Measurements from ENCODE around the gene SLC24A4. TPM values are rescaled to one million over a fixed set of nuclear protein-coding genes. Genes with fewer than 3 reads are reported as not detected.

Gene SLC24A4
- total RNA-seq, 1 donor from 2014 or later = 0.34 TPM

GRCh38 chr14:92277031-92277430, 45.9 kb upstream of the SLC24A4 start:
- Mint-ChIP-seq H3K36me3 (ENCODE audit: unreplicated experiment) (no peaks in the 10 kb centered on the region), H3K9me3 (ENCODE audit: unreplicated experiment) (peaks cover 9% of the 10 kb centered on the region), H3K27me3 (ENCODE audit: unreplicated experiment) (peaks cover 8% of the 10 kb centered on the region), H3K4me3 (ENCODE audit: unreplicated experiment) (no peak overlapping the region), H3K4me1 (ENCODE audit: low read depth, unreplicated experiment) (peaks cover 2% of the 10 kb centered on the region), H3K27ac (ENCODE audit: unreplicated experiment) (peak overlapping the region; percentile 28)
- DNase-seq = no peak
- TF ChIP-seq, protein P1, sequence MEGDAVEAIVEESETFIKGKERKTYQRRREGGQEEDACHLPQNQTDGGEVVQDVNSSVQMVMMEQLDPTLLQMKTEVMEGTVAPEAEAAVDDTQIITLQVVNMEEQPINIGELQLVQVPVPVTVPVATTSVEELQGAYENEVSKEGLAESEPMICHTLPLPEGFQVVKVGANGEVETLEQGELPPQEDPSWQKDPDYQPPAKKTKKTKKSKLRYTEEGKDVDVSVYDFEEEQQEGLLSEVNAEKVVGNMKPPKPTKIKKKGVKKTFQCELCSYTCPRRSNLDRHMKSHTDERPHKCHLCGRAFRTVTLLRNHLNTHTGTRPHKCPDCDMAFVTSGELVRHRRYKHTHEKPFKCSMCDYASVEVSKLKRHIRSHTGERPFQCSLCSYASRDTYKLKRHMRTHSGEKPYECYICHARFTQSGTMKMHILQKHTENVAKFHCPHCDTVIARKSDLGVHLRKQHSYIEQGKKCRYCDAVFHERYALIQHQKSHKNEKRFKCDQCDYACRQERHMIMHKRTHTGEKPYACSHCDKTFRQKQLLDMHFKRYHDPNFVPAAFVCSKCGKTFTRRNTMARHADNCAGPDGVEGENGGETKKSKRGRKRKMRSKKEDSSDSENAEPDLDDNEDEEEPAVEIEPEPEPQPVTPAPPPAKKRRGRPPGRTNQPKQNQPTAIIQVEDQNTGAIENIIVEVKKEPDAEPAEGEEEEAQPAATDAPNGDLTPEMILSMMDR (IDR thresholded peaks at IDR 0.05; ENCODE audit: partially characterized antibody, unreplicated experiment) = no peak

DNA sequence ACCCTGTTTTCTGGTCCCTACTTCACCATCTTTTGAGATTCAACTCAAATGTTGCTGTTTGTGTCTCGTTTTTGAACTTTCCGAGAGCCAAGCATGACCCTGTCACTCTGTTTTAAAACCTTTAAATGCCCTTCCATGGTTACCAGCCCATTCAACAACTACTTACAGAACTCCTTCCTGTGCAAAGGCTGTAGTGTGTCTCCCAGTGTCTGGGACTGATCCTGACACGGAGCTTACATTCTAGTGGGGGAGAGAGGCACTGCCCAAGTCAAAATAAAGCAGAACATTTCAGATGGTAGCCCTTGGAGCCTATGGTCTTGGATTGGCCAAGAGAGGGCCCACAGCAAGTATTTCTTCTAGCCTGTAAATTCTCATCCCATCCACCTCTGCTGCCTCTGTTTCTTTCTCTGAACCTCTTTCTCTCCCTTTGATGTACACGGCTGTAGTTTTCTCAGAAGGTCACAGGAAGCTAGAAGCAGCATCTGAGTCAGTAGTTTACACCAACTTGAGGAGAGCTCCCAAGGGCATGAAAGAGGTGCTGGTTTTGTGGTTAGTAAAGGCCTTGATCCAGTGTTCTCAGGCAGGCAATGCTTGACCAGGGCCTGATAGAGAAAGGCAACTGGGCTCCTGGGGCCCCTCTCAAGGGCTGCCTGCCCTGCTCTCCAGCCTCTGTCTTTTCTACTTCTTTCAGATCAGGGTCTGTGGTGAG, 42.3 kb upstream of the SLC24A4 start:
- Mint-ChIP-seq H3K27ac (ENCODE audit: unreplicated experiment) (no peak overlapping the region), H3K36me3 (ENCODE audit: unreplicated experiment) (no peaks in the 10 kb centered on the region), H3K4me3 (ENCODE audit: unreplicated experiment) (no peak overlapping the region), H3K4me1 (ENCODE audit: low read depth, unreplicated experiment) (no peaks in the 10 kb centered on the region), H3K27me3 (ENCODE audit: unreplicated experiment) (peaks cover 6% of the 10 kb centered on the region), H3K9me3 (ENCODE audit: unreplicated experiment) (peaks cover 5% of the 10 kb centered on the region)
- DNase-seq = no peak
- TF ChIP-seq, protein P1 (IDR thresholded peaks at IDR 0.05; ENCODE audit: partially characterized antibody, unreplicated experiment) = no peak

DNA sequence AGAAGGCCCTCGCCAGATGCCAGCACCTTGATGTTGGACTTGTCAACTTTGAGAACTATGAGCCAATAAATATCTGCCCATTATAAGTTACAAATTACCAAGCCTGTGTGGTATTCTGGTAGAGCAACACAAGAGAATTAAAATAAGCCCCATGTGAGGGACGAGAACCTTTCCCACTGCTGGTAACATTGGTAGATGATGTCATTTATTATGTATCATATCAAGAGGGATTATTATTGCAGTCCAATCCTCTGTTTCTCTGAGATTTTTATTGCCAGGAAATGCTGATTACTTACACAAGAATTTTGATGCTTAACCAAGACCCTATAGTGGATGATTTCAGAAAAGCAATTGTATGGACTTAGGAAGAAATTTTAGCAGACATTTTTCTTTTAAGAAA, 40.3 kb upstream of the SLC24A4 start:
- no peak overlapping the region for H3K4me3 Mint-ChIP-seq (ENCODE audit: unreplicated experiment)
- H3K27me3 Mint-ChIP-seq (ENCODE audit: unreplicated experiment) = no peaks in the 10 kb centered on the region
- H3K36me3 Mint-ChIP-seq (ENCODE audit: unreplicated experiment) = no peaks in the 10 kb centered on the region
- H3K4me1 Mint-ChIP-seq (ENCODE audit: low read depth, unreplicated experiment) = no peaks in the 10 kb centered on the region
- peaks cover 2% of the 10 kb centered on the region for H3K9me3 Mint-ChIP-seq (ENCODE audit: unreplicated experiment)
- no peak overlapping the region for H3K27ac Mint-ChIP-seq (ENCODE audit: unreplicated experiment)
- no peak for DNase-seq
- TF ChIP-seq, protein P1 (IDR thresholded peaks at IDR 0.05; ENCODE audit: partially characterized antibody, unreplicated experiment) = no peak

GRCh38 chr14:92285311-92285710, 37.7 kb upstream of the SLC24A4 start:
- DNase-seq = no peak
- Mint-ChIP-seq H3K9me3 (ENCODE audit: unreplicated experiment) (peaks cover 2% of the 10 kb centered on the region), H3K27ac (ENCODE audit: unreplicated experiment) (no peak overlapping the region), H3K4me3 (ENCODE audit: unreplicated experiment) (no peak overlapping the region), H3K27me3 (ENCODE audit: unreplicated experiment) (no peaks in the 10 kb centered on the region), H3K36me3 (ENCODE audit: unreplicated experiment) (no peaks in the 10 kb centered on the region), H3K4me1 (ENCODE audit: low read depth, unreplicated experiment) (no peaks in the 10 kb centered on the region)
- TF ChIP-seq, protein P1 (IDR thresholded peaks at IDR 0.05; ENCODE audit: partially characterized antibody, unreplicated experiment) = no peak

GRCh38 chr14:92287987-92288386, 35.0 kb upstream of the SLC24A4 start:
- TF ChIP-seq, protein P1 (IDR thresholded peaks at IDR 0.05; ENCODE audit: partially characterized antibody, unreplicated experiment) = no peak
- Mint-ChIP-seq H3K36me3 (ENCODE audit: unreplicated experiment) (no peaks in the 10 kb centered on the region), H3K4me1 (ENCODE audit: low read depth, unreplicated experiment) (no peaks in the 10 kb centered on the region), H3K9me3 (ENCODE audit: unreplicated experiment) (peaks cover 2% of the 10 kb centered on the region), H3K4me3 (ENCODE audit: unreplicated experiment) (no peak overlapping the region), H3K27me3 (ENCODE audit: unreplicated experiment) (no peaks in the 10 kb centered on the region), H3K27ac (ENCODE audit: unreplicated experiment) (no peak overlapping the region)
- DNase-seq = no peak

Measured in glutamatergic neuron (in vitro differentiated cells).